GM18868 (cell line): Measurements from ENCODE around the gene RPL28.

Experiments used
- ATAC-seq: cut with Tn5 transposase; IDR thresholded peaks from one replicate; pipeline ENCODE4 v1.9.1; 2021; ENCODE audit warnings: mild to moderate bottlenecking, moderate library complexity; ENCODE audit not compliant: unreplicated experiment

The RPL28 gene

GRCh38 chr19:55353356-55353802, 32.4 kb upstream of the RPL28 start:
- ATAC-seq, result no peak

DNA sequence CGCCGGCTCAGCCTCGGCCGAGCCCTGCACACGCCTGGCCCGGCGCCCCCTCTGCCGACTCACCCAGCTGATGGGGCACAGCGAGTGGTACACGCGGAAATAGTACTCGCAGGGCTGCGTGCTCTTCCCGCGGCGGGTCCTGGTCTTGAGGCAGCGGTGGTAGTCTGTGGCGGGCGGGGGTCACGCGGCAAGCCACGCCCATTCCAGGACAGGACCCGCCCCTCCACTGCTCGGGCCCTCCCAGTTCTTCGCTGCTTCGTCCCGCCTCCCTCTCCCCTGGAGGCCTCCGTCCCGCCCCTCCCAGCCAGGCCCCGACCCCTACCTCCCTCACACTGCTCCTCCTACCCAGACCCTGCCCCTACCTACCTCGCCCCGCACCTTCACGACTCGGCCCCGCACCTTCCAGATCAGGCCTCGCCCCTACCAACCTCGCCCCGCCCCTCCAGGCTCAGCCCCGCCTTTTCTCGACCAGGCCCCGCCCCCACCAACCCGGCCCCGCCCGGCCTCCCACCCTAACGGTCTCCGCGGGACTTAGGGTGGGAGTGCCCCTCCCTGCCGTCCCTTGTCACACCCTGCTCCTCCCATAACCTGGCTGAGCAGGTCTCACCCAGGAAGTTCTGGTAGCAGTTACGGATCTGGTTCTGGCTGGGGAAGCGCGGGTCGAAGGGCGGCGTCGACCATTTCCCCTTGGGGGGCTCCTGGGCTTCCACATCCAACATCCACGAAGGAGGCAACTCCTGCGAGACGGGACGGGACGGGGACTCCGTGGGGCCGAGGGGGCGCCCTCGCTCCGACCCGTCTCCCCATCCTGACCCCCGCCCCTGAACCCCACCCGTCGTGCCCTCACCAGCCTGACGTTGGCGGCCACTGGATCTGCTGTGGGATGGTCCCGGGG, 31.7 kb upstream of the RPL28 start:
- no peak for ATAC-seq

- ATAC-seq, result no peak
Observed at GRCh38 chr19:55354698-55355212, 31.0 kb upstream of the RPL28 start, which contains the start of gene COX6B2. Gene COX6B2 (minus strand): TSS chr19:55354719. CDS start chr19:55354521, 198 bp downstream.

DNA sequence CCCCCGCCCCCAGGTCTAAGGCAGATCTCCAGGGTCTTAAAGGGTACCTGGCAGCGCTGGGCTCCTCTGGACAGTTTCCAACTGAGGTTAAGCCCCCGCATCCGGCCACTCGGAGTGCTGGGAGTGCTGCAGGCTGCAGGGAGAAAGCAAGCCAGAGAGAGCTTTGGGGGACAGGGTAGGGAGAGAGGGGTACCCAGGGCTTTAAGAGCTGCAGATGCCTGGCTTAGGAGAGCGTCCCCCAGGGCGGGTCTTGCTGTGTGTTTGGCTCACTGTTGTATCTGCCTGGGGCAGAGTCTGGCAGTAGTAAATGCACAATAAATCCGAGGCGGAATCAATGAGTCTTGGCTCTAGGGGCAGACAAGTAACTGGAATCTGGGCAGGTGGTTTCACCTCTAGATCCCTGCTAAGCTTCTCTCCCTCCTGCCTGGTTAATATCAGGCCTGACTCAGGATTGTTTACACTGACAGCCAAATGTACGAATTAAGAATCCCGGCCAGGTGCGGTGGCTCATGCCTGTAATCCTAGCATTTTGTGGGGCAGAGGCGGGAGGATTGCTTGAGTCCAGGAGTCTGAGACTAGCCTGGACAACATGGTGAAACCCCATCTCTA, 30.4 kb upstream of the RPL28 start:
- no peak for ATAC-seq

DNA sequence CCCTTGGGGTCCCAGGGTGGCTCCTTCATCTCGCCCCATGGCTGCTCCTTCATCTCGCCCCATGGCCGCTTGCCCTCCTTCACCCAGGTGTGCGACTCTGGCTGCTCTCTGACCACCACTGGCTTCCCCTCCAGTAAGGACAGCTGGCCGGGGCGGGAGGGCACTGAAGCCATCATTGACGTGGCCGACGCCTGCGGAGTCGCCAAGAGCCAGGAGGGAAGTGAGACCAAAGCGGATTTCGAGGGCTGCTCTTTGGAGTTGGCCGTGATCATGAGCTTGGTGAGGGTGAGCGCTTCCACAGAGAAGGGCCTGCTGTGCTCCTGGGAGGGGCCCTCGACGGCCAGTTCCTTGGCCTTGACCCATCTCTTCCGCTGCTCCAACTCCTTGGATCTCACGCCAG, 27.2 kb upstream of the RPL28 start:
- ATAC-seq, result no peak

DNA sequence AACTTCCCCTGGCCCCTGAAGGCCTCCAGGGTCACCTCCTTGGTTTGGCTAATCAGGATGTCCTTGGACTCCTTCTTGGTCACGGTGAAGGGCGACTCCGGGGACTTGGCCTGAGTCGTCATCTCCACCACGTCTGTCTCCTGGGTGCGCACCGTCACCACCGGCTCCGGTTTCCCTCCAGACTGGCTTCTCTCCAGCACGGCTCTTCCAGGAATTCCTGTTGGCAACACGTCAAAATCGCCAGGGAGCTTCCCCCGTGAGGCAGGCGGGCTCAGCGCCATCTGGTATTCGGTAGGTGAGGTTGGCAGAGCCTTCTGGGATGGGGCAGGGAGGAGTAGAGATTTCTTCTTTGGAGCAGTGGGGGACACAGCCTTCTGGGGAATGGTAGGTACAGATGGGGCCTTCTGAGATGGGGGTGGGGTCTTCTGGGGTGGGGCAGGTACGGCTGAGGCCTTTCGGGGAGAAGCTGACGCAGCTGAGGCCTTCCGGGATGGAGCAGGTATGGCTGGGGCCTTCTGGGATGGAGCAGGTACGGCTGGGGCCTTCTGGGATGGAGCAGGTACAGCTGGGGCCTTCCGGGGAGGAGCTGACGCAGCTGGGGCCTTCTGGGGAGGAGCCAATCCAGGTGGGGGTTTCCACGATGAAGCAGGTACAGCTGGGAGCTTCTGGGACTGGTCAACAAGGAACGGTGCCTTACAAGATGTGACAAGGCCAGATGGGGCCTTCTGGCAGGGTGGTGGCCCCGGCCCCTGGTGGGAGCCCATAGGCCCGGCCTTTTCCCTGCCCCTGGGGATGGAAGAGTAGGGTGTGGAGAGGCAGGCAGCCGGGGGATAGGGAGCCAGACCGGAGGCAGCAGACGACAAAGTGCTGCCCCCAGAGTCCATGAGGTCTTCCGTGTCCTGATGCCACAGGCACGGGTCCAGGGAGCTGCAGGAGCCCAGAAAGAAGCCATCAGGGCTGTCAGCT, 26.5 kb upstream of the RPL28 start:
- no peak for ATAC-seq

- no peak for ATAC-seq
Observed at GRCh38 chr19:55360902-55361301, 24.8 kb upstream of the RPL28 start.

- no peak for ATAC-seq
Observed at GRCh38 chr19:55362174-55362989, 23.4 kb upstream of the RPL28 start.

DNA sequence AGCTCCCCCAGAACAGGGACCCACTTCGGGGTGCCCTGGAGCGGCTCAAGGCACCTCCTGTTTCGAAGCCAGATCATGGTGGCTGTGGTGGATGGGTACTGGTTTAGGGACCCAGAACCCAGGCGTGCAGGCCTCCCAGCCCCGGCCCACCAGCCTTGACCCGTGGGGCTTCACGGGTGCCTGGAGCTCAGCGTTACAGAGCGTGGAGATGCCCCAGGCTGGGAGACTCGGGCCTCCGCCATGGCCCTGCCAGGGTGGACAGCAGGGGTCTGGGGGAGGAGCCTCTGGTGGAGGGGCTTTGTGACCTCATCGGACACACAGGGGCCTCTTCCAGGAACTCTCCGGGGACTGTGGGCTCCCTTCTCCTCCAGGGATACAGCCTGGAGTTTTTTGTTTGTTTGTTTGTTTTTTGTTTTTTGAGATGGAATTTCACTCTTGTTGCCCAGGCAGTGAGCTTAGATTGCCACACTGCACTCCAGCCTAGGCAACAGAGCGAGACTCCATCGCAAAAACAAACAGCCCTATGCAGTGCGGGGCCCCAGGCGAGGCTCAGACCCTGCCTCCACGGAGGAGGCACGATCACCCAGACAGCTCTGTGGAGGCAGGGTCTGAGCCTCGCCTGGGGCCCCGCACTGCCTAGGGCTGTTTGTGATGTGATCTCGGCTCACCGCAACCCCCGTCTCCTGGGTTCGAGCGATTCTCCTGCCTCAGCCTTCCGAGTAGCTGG, 22.6 kb upstream of the RPL28 start, which contains the start of gene GARIN5B:
Gene GARIN5B (minus strand): TSS at position 271 of the 727 bp plus-strand sequence. CDS start 194 bp downstream, at position 77.
- no peak for ATAC-seq

GRCh38 chr19:55365245-55365644, 20.5 kb upstream of the RPL28 start:
- no peak for ATAC-seq

- ATAC-seq, result no peak
Observed at GRCh38 chr19:55365964-55366363, 19.8 kb upstream of the RPL28 start.

DNA sequence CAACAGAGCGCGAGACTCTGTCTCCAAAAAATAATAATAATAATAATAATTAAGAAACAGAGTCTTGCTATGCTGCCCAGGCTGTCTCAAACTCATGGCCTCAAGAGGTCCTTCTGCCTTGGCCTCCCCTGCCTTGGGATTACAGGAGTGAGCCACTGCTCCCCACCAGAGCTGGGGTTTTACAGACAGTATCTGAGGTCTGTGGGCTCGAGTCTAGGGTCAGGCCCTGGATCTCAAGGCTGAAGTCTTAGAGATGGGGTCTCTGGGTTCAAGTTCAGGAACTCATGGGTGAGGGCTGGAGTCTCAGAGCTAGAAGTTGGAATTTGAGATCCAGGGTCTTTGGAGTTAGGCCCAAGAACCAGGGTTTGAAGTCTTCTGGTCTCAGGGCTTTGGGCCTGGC, 18.9 kb upstream of the RPL28 start:
- no peak for ATAC-seq

DNA sequence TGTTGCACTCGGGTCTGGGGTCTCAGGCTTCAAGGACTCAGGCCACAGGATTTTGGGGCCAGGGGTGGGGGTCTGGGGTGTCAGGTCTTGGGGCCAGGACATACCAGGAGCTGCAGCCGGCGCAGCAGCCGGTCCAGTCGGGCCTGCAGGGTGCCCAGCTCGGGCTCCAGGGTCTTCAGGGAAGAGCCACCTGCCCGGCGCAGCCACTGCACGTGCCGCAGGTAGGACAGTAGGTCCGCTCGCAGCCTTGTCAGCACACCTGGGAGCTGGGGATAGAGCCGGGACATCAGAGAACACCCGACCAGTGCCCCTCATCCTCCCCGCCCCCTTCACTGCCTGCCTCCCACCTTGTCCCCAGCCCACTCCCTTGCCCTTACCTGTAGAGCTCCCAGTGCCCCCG, 17.6 kb upstream of the RPL28 start:
- ATAC-seq, result no peak

GRCh38 chr19:55368701-55369563, 16.8 kb upstream of the RPL28 start:
- ATAC-seq, result no peak

- no peak for ATAC-seq
Observed at GRCh38 chr19:55369653-55370304, 16.0 kb upstream of the RPL28 start.

DNA sequence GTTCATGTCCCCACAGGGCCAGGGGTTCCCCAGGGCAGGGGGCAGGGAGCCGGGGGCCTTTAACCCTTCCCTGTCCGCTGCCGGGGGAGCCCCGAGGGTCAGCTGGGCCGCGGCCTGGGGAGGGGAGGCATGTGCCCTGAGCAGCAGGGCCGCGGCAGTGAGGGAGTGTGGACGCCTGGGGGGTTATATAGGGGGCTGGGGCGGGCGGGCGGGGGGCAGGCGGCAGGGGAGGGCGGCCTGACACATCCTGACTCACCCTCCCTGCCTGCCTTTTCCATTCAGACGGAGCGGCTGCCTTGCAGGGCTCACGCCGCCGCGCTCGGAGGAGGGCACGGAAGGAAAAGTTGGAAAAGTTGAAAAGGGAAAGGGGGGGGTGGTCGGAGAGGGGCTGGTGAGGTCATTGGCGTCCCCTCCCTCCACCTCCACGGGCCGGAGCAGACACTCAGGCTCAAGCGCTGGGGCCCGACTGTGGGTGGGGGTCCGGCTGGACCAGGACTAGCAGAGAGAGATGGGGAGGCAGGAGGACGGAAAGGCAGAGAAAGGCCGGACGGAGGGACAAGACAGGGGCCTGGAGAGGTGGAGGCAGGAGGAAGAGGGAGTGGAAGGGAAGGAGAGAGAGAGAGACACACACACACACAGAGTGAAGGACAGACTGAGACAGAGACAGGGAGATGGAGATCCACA, 15.3 kb upstream of the RPL28 start, which contains the start of gene IL11:
Gene IL11 (minus strand): TSS at position 159 of the 684 bp plus-strand sequence. CDS start 153 bp downstream, at position 6.
- no peak for ATAC-seq
